GM23338 (cell line): ENCODE measurements around the gene IGSF10. TPM values are rescaled to one million over a fixed set of nuclear protein-coding genes. Genes with fewer than 3 reads are reported as not detected.
A peak's percentile ranks its signal among the peaks of the same experiment; 100 is the strongest.

Source experiments
- ATAC-seq: fragments of 200-7000 bp; cut with Tn5 transposase; 3 replicates; pipeline ENCODE4 v1.9.1; 2020
- DNase-seq: peaks from one replicate; pipeline ENCODE4 v3.0.0-alpha.2; 2015; ENCODE audit warnings: low spot score
- H2AFZ ChIP-seq: fragments of 200-600 bp; sonication (generic); 2 replicates; pipeline ENCODE4 v1.8.0; 2016; ENCODE audit warnings: antibody characterized with exemption, mild to moderate bottlenecking, moderate library complexity
- H3F3A ChIP-seq: fragments of 200-600 bp; sonication (generic); replicated peaks from 2 replicates; pipeline ENCODE4 v1.8.0; 2017; ENCODE audit warnings: antibody characterized with exemption, mixed run types, low read depth
- H3K27ac ChIP-seq: fragments of 200-600 bp; sonication (generic); 2 replicates; pipeline ENCODE4 v1.6.1; 2016; ENCODE audit warnings: low read depth
- H3K27me3 ChIP-seq: fragments of 200-600 bp; sonication (generic); 2 replicates; pipeline ENCODE4 v1.8.0; 2016; ENCODE audit warnings: mild to moderate bottlenecking, mixed run types, moderate library complexity; ENCODE audit not compliant: insufficient read depth
- H3K36me3 ChIP-seq: fragments of 200-600 bp; sonication (generic); 2 replicates; pipeline ENCODE4 v1.8.0; 2016; ENCODE audit warnings: mild to moderate bottlenecking; ENCODE audit not compliant: insufficient read depth
- H3K4me1 ChIP-seq: fragments of 200-600 bp; sonication (generic); 2 replicates; pipeline ENCODE4 v1.8.0; 2016; ENCODE audit warnings: mild to moderate bottlenecking, moderate library complexity; ENCODE audit not compliant: insufficient read depth
- H3K4me2 ChIP-seq: fragments of 200-600 bp; sonication (generic); 2 replicates; pipeline ENCODE4 v1.7.1; 2017; ENCODE audit warnings: mixed run types
- H3K4me3 ChIP-seq: fragments of 200-600 bp; sonication (generic); 2 replicates; pipeline ENCODE4 v1.6.1; 2016; ENCODE audit warnings: mixed run types
- H3K79me2 ChIP-seq: fragments of 200-600 bp; sonication (generic); replicated peaks from 2 replicates; pipeline ENCODE4 v1.8.0; 2017; ENCODE audit warnings: mild to moderate bottlenecking; ENCODE audit not compliant: insufficient read depth
- H3K9me2 ChIP-seq: fragments of 200-600 bp; sonication (generic); 2 replicates; pipeline ENCODE4 v1.8.0; 2017; ENCODE audit not compliant: insufficient read depth
- H4K20me1 ChIP-seq: fragments of 200-600 bp; sonication (generic); replicated peaks from 2 replicates; pipeline ENCODE4 v1.8.0; 2017; ENCODE audit warnings: mild to moderate bottlenecking; ENCODE audit not compliant: insufficient read depth
- H3K27ac Mint-ChIP-seq: 2 replicates; pipeline ENCODE4 v1.8.0; 2020; ENCODE audit warnings: inconsistent platforms, mild to moderate bottlenecking, moderate library complexity, mixed read lengths
- H3K27me3 Mint-ChIP-seq: 3 replicates; pipeline ENCODE4 v1.8.0; 2022; ENCODE audit warnings: low read depth, mild to moderate bottlenecking, moderate library complexity, mixed read lengths, inconsistent platforms; ENCODE audit not compliant: insufficient read depth, poor library complexity
- H3K36me3 Mint-ChIP-seq: 3 replicates; pipeline ENCODE4 v1.8.0; 2021; ENCODE audit warnings: low read depth, mild to moderate bottlenecking, inconsistent platforms, moderate library complexity, mixed read lengths
- H3K4me1 Mint-ChIP-seq: 3 replicates; pipeline ENCODE4 v1.8.0; 2020; ENCODE audit warnings: mild to moderate bottlenecking, inconsistent platforms, mixed read lengths
- H3K4me3 Mint-ChIP-seq: 3 replicates; pipeline ENCODE4 v1.8.0; 2021; ENCODE audit warnings: moderate library complexity, mild to moderate bottlenecking, inconsistent platforms, mixed read lengths
- H3K9me3 Mint-ChIP-seq: 3 replicates; pipeline ENCODE4 v1.8.0; 2020; ENCODE audit warnings: moderate library complexity, mild to moderate bottlenecking, inconsistent platforms, mixed read lengths
- CTCF ChIP-seq, 2 experiments: fragments of 200-600 bp in 1 of 2; sonication (generic) in 1 of 2; conservative IDR thresholded peaks; 2 replicates each; pipeline versions ENCODE4 v1.5.1 to v1.6.1; 2016 to 2017; ENCODE audit warnings: antibody characterized with exemption in 2 of 2, low read depth in 2 of 2, mild to moderate bottlenecking in 2 of 2, moderate library complexity in 1 of 2
- JUNB ChIP-seq: IDR thresholded peaks from one replicate; pipeline ENCODE4 v1.6.1; 2016; ENCODE audit warnings: antibody characterized with exemption; ENCODE audit not compliant: unreplicated experiment
- STAT1 ChIP-seq: IDR thresholded peaks from one replicate; pipeline ENCODE4 v1.6.1; 2016; ENCODE audit warnings: antibody characterized with exemption; ENCODE audit not compliant: unreplicated experiment
- ZNF114 ChIP-seq: fragments of 250-450 bp; sonication (Bioruptor Pico); IDR thresholded peaks from 2 replicates; pipeline ENCODE4 v1.5.0; 2020; ENCODE audit warnings: mild to moderate bottlenecking, moderate library complexity
- ZNF462 ChIP-seq: fragments of 250-450 bp; sonication (Bioruptor Pico); IDR thresholded peaks from 2 replicates; pipeline ENCODE4 v1.5.0; 2020; ENCODE audit warnings: mild to moderate bottlenecking, moderate library complexity
- polyA plus RNA-seq: library from polyadenylated mRNA; unstranded; fragments of >200 nt; fragmentation: Nextera tagmentation; extraction: Ambion mirVana; gene quantifications from 2 replicates; pipeline ENCODE4 v1.2.1, GENCODE V29; 2016
- small RNA-seq: library from RNA; depleted of rRNA; stranded (forward); fragments of <200 nt; gene quantifications from one replicate; pipeline ENCODE3, GENCODE V24; 2014; ENCODE audit warnings: low replicate concordance
- total RNA-seq: library from RNA; depleted of rRNA; stranded (reverse); fragments of >200 nt; shearing (Covaris generic); gene quantifications from 2 replicates; pipeline ENCODE4 v1.2.3, GENCODE V29; 2014; rRNA removed

IGSF10 gene
- total and polyA plus RNA-seq, 2 experiments from 2014 or later = 0.50 to 0.94 TPM

- TF ChIP-seq ZNF114 (CRISPR knock-in tag) = no peak
- TF ChIP-seq JUNB = no peak
- no peak for TF ChIP-seq ZNF462
Observed at GRCh38 chr3:151415289-151415688, 45.6 kb downstream of the IGSF10 start (continued).

GRCh38 chr3:151412989-151413388, 47.9 kb downstream of the IGSF10 start:
- no peaks in the 10 kb centered on the region for H3K79me2 ChIP-seq
- Mint-ChIP-seq H3K4me1 (no peaks in the 10 kb centered on the region), H3K27ac (no peak overlapping the region), H3K27me3 (peaks cover 3% of the 10 kb centered on the region), H3K4me3 (no peak overlapping the region), H3K36me3 (peaks cover 14% of the 10 kb centered on the region; the same call in 2 of the 3 replicates), H3K9me3 (no peaks in the 10 kb centered on the region)
- ATAC-seq (peak; percentile 90), DNase-seq (peak; percentile 70)
- H3K4me3 ChIP-seq = no peak overlapping the region
- no peaks in the 10 kb centered on the region for H3K4me1 ChIP-seq
- no peaks in the 10 kb centered on the region for H3K9me2 ChIP-seq
- H3K36me3 ChIP-seq = peaks cover 2% of the 10 kb centered on the region; the same call in 1 of the 2 replicates
- H3F3A ChIP-seq = no peaks in the 10 kb centered on the region
- no peaks in the 10 kb centered on the region for H3K27me3 ChIP-seq
- H3K27ac ChIP-seq = no peak overlapping the region
- no peaks in the 10 kb centered on the region for H4K20me1 ChIP-seq
- no peak overlapping the region for H3K4me2 ChIP-seq
- no peak overlapping the region for H2AFZ ChIP-seq
- no peak for TF ChIP-seq STAT1
- TF ChIP-seq CTCF (conservative IDR thresholded peaks at IDR 0.05; ENCODE audit: low read depth in 2 of 2) = peak; percentile 43 to 78; a peak in 3 of 4 replicates

Small RNA genes within 50 kb of the gene (small RNA-seq; reads per million reads assigned to genes)
- not detected for gene AC117454.1

Other genes starting within 250 kb of the IGSF10 start
- not detected in 2 replicates for gene P2RY14, start 182.5 kb downstream of the IGSF10 start, total RNA-seq
- gene P2RY14, start 182.5 kb downstream of the IGSF10 start, polyA plus RNA-seq = 0.95 and 1.2 TPM in 2 replicates
- gene GPR87, start 144.2 kb downstream of the IGSF10 start, total RNA-seq = not detected in 2 replicates
- 0.21 TPM in 1 of 2 replicates, not detected in the other for gene GPR87, start 144.2 kb downstream of the IGSF10 start, polyA plus RNA-seq
- gene P2RY13, start 131.5 kb downstream of the IGSF10 start, total RNA-seq = not detected in 2 replicates
- 0.38 and 0.68 TPM in 2 replicates for gene P2RY13, start 131.5 kb downstream of the IGSF10 start, polyA plus RNA-seq
- gene P2RY12, start 76.3 kb downstream of the IGSF10 start, total RNA-seq = not detected in 2 replicates
- 0.40 and 1.1 TPM in 2 replicates for gene P2RY12, start 76.3 kb downstream of the IGSF10 start, polyA plus RNA-seq